ENCODE measurements around the gene PTPRE. TPM values are rescaled to one million over a fixed set of nuclear protein-coding genes. Genes with fewer than 3 reads are reported as not detected.

The PTPRE gene
- total RNA-seq, 1 donor from 2014 or later = 0.21 TPM

GRCh38 chr10:127962205-127962604 is 55.3 kb downstream of the PTPRE start:
- peaks cover 2% of the 10 kb centered on the region for H3K4me1 Mint-ChIP-seq

DNA sequence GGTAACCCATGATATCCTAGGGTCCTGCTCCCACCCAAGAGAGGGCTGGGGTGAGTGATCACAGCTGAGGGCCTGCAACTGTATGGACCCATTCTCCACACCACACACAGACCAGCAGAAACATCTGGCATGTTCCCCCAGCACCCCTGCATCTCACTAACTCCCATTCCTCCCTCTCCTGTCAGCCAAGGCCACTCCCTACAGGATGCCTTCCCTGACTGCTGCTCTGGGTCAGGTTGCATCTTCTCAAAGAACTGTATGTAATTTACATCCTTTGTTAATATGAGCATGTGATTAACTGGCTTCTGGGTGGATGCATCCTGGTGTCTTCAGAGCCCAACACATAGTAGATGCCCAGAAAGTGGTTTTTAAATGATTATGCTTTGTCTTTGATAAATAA is 56.2 kb downstream of the PTPRE start:
- TF ChIP-seq, protein P1, sequence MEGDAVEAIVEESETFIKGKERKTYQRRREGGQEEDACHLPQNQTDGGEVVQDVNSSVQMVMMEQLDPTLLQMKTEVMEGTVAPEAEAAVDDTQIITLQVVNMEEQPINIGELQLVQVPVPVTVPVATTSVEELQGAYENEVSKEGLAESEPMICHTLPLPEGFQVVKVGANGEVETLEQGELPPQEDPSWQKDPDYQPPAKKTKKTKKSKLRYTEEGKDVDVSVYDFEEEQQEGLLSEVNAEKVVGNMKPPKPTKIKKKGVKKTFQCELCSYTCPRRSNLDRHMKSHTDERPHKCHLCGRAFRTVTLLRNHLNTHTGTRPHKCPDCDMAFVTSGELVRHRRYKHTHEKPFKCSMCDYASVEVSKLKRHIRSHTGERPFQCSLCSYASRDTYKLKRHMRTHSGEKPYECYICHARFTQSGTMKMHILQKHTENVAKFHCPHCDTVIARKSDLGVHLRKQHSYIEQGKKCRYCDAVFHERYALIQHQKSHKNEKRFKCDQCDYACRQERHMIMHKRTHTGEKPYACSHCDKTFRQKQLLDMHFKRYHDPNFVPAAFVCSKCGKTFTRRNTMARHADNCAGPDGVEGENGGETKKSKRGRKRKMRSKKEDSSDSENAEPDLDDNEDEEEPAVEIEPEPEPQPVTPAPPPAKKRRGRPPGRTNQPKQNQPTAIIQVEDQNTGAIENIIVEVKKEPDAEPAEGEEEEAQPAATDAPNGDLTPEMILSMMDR (IDR thresholded peaks at IDR 0.05) = no peak
- TF ChIP-seq EZH2 (IDR thresholded peaks at IDR 0.05) (no peak), EZH2phosphoT487 (IDR thresholded peaks at IDR 0.05) (no peak)
- H3K4me1 ChIP-seq = peaks cover 2% of the 10 kb centered on the region
- no peaks in the 10 kb centered on the region for H3K36me3 ChIP-seq
- H3K27me3 ChIP-seq = no peaks in the 10 kb centered on the region
- H3K27ac ChIP-seq = no peak overlapping the region
- no peak for DNase-seq (ENCODE audit: low spot score)
- H3K36me3 Mint-ChIP-seq = no peaks in the 10 kb centered on the region
- H3K79me2 ChIP-seq (ENCODE audit: low read depth) = no peaks in the 10 kb centered on the region
- H3K27me3 Mint-ChIP-seq (ENCODE audit: insufficient read depth, low read depth) = peaks cover 7% of the 10 kb centered on the region
- H3F3A ChIP-seq (ENCODE audit: low read depth) = no peaks in the 10 kb centered on the region
- peaks cover 2% of the 10 kb centered on the region for H3K4me1 Mint-ChIP-seq
- H3K4me2 ChIP-seq = no peak overlapping the region
- H3K9ac ChIP-seq = no peak overlapping the region
- H3K27ac Mint-ChIP-seq = no peak overlapping the region
- H3K4me3 Mint-ChIP-seq = no peak overlapping the region
- no peaks in the 10 kb centered on the region for H3K9me3 ChIP-seq (ENCODE audit: low read depth)
- no peak overlapping the region for H3K4me3 ChIP-seq
- H2AFZ ChIP-seq (replicated peaks) = no peak overlapping the region
- H3K9me3 Mint-ChIP-seq = no peaks in the 10 kb centered on the region
- H4K20me1 ChIP-seq (ENCODE audit: low read depth) = no peaks in the 10 kb centered on the region

More at GRCh38 chr10:127962205-127962604, 55.3 kb downstream of the PTPRE start:
- H3K9ac ChIP-seq = no peak overlapping the region
- no peaks in the 10 kb centered on the region for H3K36me3 ChIP-seq
- H3F3A ChIP-seq (ENCODE audit: low read depth) = no peaks in the 10 kb centered on the region
- no peaks in the 10 kb centered on the region for H4K20me1 ChIP-seq (ENCODE audit: low read depth)
- H3K79me2 ChIP-seq (ENCODE audit: low read depth) = no peaks in the 10 kb centered on the region
- H3K4me3 ChIP-seq = no peak overlapping the region
- TF ChIP-seq, protein P1 (IDR thresholded peaks at IDR 0.05) = no peak
- TF ChIP-seq EZH2 (IDR thresholded peaks at IDR 0.05) (no peak), EZH2phosphoT487 (IDR thresholded peaks at IDR 0.05) (no peak)
- no peak for DNase-seq (ENCODE audit: low spot score)
- no peaks in the 10 kb centered on the region for H3K9me3 ChIP-seq (ENCODE audit: low read depth)
- H3K27me3 Mint-ChIP-seq (ENCODE audit: insufficient read depth, low read depth) = peaks cover 7% of the 10 kb centered on the region
- no peak overlapping the region for H2AFZ ChIP-seq (replicated peaks)
- H3K27ac ChIP-seq = no peak overlapping the region
- H3K36me3 Mint-ChIP-seq = no peaks in the 10 kb centered on the region
- H3K4me3 Mint-ChIP-seq = no peak overlapping the region
- H3K4me2 ChIP-seq = no peak overlapping the region
- no peaks in the 10 kb centered on the region for H3K27me3 ChIP-seq
- H3K27ac Mint-ChIP-seq = no peak overlapping the region
- H3K4me1 ChIP-seq = no peaks in the 10 kb centered on the region
- no peaks in the 10 kb centered on the region for H3K9me3 Mint-ChIP-seq

GRCh38 chr10:127964621-127965020 is 57.7 kb downstream of the PTPRE start:
- no peak overlapping the region for H3K27ac ChIP-seq
- peaks cover 6% of the 10 kb centered on the region for H3K4me1 Mint-ChIP-seq
- peaks cover 6% of the 10 kb centered on the region for H3K4me1 ChIP-seq
- no peaks in the 10 kb centered on the region for H3K27me3 ChIP-seq
- no peak overlapping the region for H3K27ac Mint-ChIP-seq
- no peak overlapping the region for H2AFZ ChIP-seq (replicated peaks)
- no peak overlapping the region for H3K4me3 Mint-ChIP-seq
- no peaks in the 10 kb centered on the region for H3K79me2 ChIP-seq (ENCODE audit: low read depth)
- no peaks in the 10 kb centered on the region for H3K36me3 Mint-ChIP-seq
- H3K9ac ChIP-seq = no peak overlapping the region
- no peak overlapping the region for H3K4me2 ChIP-seq
- H3K9me3 Mint-ChIP-seq = no peaks in the 10 kb centered on the region
- no peaks in the 10 kb centered on the region for H3K36me3 ChIP-seq
- TF ChIP-seq, protein P1 (IDR thresholded peaks at IDR 0.05) = no peak
- TF ChIP-seq EZH2phosphoT487 (IDR thresholded peaks at IDR 0.05) (no peak), EZH2 (IDR thresholded peaks at IDR 0.05) (no peak)
- DNase-seq (ENCODE audit: low spot score) = no peak
- H3K27me3 Mint-ChIP-seq (ENCODE audit: insufficient read depth, low read depth) = peaks cover 7% of the 10 kb centered on the region
- H3K4me3 ChIP-seq = no peak overlapping the region
- no peaks in the 10 kb centered on the region for H3K9me3 ChIP-seq (ENCODE audit: low read depth)
- no peaks in the 10 kb centered on the region for H4K20me1 ChIP-seq (ENCODE audit: low read depth)
- no peaks in the 10 kb centered on the region for H3F3A ChIP-seq (ENCODE audit: low read depth)

Data from neural progenitor cell (in vitro differentiated cells).